NCI-H1930 (cell line): Measurements from ENCODE around the gene ITGB3.

Source experiments
- DNase-seq, 2 experiments: peaks; one replicate each; lab custom pipeline; 2025; lab: John Stamatoyannopoulos, UW

Gene ITGB3

DNA sequence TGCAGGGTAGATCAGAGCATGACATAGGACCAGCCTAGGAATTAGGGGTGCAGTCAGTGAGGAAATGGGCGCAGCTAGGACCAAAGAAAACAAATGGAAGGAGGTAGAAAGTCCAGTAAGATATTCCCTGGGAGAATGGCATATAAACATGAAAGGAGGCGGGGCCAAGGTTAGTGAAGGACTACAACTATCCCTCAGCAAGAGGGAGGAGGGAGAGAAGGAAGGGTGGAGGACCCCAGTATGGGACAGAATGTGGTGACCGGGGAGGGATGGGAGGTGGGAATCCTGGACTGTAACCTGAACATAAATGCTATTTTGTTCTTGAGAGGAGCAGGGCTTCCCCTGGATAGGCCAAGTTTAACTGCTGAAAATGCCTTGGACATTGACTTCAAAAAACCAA, 22.8 kb downstream of the ITGB3 start:
- DNase-seq: no peak

DNA sequence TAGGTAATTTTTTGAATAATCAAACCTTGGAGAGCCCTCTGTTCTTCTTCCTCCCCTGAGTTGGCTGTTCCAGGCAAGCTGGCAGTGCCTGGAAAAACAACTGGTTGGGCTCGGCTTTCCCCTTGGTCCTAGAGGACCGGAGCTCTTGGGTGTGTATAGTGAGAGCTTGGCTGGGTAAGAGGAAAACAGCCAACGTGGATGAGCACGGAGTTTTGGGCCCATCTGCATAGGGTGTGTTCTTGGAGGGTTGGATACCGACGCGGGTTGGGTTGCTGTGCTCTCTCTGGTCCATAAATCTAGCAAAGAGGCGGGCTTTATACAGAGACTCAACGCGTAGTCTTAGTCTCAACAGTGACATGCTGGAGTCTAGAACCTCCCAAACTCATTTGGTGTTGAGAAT, 23.2 kb downstream of the ITGB3 start:
- DNase-seq: no peak

DNA sequence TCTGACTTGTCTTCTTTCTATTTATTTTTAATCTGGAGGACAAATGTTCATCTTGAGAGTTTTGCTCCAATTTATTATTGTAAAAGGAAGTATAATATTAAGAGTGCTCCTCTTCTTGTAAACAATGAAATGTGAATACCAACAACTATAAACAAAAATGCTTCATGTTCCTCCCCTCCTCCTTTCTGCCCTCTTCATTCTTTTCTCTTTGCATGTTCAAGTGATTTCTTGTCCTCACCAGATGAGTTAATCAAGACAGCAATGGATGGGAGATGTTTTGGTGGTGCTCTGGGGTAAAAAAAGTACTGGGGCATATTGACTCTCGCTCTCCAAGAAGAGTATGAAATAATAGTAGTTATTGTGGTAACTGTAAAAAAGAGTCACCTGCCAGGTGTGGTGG, 24.3 kb downstream of the ITGB3 start:
- DNase-seq: no peak

DNA sequence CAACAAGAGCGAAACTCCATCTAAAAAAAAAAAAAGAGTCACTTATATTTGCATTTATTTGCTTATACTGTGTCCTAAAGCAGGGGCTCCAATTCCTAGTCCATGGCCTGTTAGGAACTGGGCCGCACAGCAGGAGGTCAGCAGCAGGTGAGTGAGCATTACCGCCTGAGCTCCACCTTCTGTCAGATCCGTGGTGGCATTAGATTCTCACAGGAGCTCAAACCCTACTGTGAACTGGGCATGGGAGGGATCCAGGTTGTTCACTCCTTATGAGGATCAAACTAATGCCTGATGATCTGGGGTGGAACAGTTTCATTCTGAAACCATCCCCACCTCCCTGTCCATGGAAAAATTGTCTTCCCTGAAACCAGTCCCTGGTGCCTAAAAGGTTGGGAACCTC, 24.9 kb downstream of the ITGB3 start:
- no peak for DNase-seq

DNA sequence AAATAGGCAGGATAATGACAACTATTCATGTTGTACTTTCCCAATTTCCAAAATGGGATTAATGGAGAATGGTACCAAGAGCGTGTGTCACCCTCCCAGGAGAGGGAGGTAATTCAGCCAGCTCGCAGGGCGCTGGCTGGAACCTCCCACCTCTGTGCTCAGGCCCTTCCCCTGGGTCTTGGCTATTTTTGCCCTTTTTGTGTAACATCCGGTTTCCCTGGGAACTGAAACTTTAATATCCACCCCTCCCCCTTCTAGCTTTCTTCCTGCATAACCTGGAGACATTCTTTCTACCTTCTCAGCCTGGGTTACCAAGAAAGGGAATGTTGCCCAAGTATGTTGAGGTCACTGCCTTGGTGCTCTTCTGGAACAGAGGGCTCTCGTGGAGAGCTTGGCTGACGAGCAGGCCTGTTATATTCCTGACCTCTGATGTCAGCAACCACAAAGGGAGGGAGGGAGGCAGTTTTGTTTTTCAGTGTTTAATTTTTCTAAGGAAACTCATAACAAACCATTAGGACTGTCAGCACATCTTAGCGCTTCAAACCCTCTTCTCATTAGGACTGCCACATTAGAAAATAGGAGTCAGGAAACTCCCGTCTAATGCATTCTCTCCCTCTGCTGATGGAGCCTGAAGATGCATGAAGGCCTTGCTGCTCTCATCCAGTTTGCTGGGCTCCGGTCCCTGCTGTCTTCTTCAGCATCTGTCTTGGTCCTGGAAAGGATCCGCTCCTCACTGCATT, 25.6 kb downstream of the ITGB3 start:
- no peak for DNase-seq

DNA sequence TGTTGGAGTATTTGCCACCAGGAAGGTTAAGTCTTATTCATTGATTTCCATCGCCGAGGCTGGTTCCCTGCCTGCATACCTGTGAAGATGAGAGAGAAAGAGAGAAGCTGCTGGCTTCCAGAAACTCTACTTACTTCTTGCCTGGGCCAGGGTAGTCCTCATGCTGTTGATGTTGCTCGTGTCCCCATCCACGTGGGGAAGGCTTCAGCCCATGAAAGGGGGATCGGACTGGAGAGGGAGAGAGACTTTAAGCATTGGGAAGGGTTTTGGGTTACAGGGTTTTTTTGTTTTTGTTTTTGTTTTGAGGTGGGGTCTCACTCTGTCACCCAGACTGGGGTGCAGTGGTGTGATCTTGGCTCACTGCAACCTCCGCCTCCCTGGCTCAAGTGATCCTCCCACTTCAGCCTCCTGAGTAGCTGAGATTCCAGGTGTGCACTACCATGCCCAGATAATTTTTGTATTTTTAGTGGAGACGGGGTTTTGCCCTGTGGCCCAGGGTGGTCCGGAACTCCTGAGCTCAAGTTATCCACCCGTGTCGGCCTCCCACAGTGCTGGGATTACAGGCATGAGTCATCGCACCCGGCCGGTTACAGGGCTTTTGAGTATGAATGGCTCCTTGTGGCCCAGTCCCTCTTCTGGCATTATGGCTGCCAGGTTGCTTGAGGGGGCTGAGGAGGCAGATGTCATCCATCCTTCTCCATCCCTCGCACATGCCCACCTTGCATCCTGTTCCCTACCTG, 26.6 kb downstream of the ITGB3 start:
- DNase-seq: no peak

DNA sequence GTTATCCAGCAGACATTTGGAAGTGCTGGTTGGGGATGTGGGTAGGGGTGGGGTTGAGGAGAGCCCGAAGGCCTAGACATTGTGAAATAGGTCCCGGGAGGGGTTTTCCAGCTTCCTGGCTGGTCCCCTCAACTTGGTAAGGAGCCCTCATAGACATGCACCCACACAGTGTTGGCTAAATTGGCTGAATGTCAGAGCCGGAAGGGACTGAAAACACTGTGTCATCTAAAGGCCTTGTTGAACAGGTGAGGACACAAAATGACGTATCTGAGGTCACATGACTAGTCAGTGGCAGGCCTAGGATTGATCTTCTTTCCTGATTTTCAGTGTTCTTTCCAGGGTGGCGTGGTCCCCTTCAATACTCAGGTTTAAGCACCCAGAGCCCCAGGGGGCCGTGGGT, 27.6 kb downstream of the ITGB3 start:
- no peak for DNase-seq

DNA sequence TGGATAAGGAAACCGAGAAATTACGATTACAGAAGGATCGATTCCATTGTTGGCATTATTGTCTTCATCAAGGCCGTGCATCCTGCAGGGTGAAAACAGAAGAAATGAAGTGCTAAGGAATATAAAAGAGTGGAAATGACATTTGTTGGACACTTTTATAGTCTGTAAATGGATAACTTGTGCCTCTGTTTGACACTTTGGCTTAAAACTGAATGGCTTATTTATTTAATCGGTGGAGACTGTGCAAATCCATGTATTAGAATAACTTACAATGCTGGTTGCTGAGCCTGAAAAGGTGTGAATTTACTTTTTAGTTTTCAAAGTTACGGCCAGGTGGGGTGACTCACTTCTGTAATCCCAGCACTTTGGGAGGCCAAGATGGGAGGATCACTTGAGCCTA, 31.4 kb downstream of the ITGB3 start:
- no peak for DNase-seq

DNA sequence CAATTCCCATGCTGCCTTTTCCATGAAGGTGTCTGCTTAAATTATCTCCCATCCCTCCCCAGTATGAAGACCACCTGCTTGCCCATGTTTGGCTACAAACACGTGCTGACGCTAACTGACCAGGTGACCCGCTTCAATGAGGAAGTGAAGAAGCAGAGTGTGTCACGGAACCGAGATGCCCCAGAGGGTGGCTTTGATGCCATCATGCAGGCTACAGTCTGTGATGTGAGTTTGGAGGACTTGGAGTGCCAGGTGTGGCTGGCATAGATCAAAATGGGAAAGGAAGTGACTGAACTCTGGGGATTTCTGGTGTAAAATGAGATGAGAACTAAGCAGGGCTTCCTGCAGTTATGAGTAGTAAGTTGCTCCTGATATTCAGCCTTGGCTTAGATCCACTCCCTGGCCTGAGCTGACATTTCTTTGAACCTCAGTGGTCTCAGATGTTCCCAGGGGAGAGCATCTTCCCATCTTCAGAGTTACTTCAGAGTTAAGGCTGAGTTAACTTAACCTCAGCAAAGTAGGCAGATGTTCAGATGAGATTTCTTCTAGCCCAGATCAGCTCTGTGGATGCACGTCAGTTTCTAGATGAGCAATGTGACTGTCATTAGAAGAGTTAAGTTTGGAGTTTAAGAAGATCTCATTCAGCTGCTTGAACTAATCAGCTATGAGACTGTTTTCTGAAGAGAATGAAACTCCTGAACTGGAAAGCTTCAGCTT, 32.7 kb downstream of the ITGB3 start:
- DNase-seq: no peak

DNA sequence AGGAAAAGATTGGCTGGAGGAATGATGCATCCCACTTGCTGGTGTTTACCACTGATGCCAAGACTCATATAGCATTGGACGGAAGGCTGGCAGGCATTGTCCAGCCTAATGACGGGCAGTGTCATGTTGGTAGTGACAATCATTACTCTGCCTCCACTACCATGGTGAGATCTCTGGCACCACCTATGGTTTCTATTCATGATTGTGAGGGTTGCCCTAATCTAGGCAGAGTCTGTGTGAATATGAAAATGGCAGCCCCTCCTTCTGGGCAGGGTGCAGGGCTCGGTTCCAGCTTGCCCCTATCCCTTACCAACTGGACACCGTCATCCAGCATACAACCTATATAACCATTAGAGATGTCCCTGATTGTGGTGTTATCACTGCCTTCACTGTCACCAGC, 33.4 kb downstream of the ITGB3 start:
- DNase-seq: no peak

DNA sequence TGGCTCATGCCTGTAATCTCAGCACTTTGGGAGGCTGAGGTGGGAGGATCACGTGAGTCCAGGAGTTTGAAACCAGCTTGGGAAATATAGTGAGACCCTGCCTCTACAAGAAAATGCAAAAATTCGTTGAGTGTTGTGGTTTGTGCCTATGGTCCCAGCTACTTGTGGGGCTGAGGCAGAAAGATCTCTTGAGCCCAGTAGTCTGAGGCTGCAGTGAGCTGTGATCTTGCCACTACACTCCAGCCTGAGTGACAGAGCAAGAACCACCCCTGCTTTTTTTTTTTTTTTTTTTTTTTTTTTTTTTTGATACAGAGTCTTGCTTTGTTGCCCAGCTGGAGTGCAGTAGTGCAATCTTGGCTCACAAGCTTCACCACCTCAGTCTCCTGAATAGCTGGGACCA, 34.0 kb downstream of the ITGB3 start:
- DNase-seq: no peak

DNA sequence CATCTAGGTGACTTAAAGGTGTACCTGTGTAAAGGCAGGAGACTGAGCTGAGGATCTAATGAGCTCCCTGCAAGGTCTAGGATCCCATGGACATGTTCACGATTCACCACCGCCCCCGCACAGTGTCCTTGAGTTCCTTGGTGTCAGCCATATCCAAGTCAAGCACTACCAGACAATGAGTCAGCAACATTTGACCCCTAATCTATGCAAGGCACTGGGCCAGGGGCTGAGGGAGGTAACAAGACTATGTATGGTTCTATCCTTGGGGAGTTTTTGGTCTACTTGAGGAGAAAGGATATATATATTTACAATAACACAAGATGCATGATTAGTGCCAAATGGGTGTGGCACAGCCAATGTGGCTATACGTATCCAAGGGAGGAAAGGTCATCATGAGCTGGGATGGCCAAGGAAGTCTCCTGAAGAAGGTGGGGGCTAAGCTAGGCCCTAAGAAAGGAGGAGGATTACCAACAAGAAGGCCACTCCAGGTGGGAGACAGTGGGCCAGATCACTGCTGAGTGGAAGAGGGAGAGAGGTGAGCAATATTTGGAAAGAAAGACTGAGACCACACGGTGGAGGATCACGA, 35.0 kb downstream of the ITGB3 start:
- no peak for DNase-seq

DNA sequence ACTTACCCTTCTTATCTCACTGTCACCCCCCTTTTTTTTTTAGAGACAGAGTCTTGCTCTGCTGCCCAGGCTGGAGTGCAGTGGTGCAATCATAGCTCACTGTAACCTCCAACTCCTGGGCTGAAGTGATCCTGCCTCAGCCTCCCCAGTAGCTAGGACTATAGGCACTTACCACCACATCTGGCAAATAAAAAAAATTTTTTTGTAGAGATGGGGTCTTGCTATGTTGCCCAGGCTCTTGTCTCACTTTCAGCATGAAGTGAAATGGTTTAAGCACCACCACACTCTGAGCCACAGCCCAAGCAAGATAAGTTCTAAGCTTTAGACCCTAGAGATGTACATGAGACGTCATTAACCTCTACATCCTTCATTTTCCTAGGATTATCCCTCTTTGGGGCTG, 35.7 kb downstream of the ITGB3 start:
- DNase-seq: no peak

DNA sequence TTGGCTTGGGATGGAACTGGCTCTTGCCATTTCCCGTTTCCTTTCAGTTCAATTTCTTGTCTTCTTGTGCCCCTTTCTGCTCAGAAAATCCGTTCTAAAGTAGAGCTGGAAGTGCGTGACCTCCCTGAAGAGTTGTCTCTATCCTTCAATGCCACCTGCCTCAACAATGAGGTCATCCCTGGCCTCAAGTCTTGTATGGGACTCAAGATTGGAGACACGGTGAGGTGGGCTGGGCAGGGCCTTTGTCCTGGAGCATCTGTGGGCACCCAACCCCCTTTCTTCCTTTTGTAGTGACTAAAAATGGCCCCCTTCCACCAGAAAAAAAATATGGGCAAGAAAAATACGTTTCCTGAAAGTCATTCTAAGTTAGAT, 37.2 kb downstream of the ITGB3 start:
- DNase-seq: no peak

DNA sequence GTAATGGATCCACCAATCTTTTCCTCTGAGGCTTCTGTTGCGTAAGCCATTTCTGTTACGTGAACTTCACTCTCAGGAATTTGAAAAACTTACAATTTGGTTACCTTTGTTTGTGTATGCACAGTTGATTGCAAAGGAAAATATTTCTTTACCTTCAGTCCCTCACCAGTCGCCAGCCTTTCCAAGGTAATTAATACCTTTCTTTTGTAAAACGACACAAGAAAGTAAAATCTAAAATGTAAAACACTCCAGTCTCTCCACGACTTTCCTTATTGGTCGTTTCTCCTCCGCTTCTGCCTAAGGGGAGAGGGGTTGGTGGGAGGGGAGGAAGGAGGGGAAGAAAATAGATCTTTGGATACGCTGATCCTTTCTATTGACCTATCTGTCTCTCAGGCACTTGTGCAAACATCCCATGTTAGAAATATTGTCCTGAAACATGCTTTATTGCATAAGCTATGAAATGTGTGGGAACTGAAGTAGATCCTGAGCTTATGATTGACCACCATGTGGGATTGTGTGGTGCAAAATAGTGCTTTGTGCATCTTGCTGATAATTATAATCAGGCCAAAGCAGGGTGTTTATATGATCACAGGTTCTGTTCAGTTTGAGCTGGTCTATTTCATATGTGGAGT, 37.7 kb downstream of the ITGB3 start:
- no peak for DNase-seq

DNA sequence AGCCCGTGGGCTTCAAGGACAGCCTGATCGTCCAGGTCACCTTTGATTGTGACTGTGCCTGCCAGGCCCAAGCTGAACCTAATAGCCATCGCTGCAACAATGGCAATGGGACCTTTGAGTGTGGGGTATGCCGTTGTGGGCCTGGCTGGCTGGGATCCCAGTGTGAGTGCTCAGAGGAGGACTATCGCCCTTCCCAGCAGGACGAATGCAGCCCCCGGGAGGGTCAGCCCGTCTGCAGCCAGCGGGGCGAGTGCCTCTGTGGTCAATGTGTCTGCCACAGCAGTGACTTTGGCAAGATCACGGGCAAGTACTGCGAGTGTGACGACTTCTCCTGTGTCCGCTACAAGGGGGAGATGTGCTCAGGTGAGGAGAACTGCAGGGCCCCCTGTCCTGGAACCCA, 38.6 kb downstream of the ITGB3 start:
- DNase-seq: no peak

DNA sequence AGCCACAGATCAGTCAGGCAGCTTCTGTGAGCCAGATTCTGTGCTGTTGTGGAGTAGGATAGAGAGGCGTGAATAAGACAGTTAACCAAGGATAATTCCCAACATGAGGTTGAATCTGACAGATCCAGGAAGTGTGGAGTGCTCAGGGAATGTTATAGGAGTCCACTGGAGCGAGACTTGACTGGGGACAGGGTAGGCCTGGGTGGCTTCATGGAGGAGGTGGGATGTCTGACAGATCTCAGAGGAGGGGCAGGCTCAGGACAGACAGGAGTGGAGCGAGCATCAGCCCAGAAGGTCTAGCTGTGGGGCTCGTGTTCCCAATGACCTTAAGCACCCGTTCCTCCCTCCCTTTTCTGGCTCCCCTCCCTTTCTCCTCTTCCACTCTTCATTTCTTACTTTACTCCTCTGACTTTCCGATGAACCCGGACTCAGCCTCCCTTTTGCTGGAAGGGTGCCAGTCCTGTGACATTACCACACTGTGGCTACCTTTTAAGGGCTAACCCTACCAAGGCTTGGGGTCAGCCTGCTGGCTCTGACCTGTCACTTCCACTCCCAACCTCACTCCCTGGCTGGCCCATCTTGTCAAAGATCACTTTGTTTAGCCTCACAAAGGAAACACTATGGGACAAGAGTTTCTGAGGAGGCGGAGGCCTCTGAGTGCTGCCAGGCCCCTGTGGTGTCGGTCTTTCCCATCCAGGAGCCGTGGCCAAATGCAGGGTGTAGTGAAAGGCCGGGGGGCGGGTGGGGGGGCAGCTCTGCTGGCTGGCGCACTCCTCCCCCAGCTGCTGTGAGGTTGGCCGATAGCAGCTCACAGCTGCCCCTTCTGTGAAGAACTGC, 41.6 kb downstream of the ITGB3 start:
- DNase-seq: no peak

DNA sequence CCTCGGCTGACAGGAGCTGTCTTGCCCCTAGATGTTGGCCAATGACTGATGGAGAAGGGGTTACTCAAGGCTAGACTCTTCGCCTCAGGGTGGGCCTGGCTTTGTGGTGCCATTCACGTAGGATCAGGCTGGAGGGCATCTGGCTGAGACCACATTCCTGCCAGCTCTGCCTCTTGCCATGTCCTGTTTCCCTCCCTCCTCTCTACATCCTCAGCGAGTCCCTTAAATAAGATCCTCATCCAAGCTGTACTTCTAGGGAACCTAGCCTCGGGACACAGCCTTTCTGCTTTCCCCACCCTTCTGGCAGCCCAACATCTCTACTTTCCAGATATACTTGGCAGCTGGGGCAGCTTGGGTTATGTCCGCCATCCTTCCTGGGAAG, 42.2 kb downstream of the ITGB3 start:
- DNase-seq: no peak

DNA sequence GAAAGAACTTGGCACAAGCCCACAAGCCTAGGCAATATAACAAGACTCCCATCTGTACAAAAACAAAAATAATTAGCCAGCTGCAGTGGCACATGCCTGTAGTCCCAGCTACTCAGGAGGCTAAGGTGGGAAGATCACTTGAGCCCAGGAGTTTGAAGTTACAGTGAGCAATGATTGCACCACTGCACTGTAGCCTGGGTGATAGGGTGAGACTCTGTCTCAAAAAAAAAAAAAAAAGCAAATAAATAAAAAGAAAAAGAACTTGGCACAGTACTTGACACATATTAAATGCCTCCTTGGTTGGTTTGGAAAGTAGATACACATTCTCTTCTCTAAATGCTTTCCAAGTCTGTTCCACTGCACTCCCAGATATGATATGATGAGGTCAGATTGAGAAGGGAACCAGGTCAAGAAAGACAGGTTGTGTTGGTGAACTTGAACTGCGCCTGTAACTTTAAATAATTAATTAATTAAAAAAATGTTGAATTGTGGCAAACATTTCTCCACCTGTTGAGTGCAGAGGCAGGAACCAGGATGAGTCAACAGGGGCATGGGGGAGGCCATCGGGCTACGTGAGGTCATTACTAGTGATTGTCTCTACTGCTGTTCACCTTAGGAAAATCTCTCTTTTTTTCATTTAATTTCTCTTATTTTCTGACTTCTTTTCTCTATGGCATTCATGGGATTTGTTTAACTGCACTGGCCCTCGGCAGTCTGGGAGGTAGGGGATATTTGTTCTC, 44.2 kb downstream of the ITGB3 start:
- DNase-seq: no peak

DNA sequence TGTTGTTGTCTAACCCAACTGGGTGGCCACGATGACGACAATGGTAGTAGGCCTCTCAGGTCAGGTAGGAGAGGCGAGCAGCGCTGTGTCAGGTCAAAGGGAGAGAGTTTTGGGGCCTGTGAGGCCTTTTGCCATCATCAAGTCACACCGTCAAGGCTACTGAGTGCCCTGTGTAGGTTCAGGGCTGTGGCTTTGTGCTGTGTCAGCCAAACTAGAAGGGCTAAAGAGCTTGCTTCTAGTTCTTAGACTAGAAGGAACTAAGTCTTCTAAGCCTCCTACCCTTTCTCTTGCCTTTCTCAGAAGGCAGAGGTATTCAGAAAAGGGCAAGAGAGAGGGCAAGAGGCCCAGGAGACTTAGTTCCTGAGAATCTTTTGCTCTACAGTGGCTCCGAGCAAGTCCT, 45.1 kb downstream of the ITGB3 start:
- no peak for DNase-seq
